ENCODE measurements around the gene CCDC9.
"Not testable (repeated sequence)": the region's sequence is repeated elsewhere in the genome, so short reads cannot be mapped to it uniquely, and the experiment has no call there.

Gene CCDC9

DNA sequence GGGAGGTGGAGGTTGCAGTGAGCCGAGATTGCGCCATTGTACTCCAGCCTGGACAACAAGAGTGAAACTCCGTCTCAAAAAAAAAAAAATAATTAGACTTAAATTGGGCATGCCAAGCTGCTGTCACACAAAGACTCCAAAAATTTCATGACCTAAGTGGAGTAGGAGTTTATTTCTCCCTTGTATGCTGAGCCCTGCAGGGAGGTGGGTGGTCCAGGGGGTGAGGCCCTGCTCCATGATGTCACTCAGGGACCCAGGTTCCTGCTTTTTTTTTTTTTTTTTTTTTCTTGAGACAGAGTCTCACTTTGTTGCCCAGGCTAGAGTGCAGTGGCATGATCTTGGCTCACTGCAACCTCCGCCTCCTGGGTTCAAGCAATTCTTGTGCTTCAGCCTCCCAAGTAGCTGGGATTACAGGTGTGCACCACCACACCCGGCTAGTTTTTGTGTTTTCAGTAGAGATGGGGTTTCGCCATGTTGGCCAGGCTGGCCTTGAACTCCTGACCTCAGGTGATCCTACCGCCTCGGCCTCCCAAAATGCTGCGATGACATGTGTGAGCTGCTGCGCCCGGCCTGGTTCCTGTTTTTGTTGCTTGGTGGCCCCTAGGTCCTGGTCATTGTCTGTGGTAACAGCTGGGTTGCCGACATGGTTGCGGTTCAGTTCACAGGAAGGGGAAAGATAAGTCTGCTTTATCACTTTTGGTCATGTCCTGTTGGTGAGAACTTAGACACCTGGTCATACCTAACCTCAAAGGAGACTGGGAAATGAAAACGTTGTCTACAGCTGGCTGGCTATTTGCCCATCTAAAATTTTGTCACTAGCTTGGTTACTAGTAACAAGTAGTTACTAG lies 5.8 kb downstream of the CCDC9 start:
- DNase-seq (ENCODE audit: low spot score), result not testable (repeated sequence)

DNA sequence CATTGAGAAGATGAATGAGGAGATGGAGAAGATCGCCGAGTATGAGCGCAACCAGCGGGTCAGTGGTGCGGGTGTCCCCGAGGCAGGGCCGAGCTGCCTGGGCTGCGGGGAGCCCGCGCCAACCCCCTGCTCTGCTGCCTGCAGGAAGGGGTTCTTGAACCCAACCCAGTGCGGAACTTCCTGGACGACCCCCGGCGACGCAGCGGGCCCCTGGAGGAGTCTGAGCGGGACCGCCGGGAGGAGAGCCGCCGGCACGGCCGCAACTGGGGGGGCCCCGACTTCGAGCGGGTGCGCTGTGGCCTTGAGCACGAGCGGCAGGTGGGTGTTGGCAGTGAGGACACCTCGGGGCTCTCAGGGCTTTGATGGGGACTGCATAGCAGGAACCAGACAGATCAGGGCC lies 8.3 kb downstream of the CCDC9 start:
- DNase-seq (ENCODE audit: low spot score), result no peak

DNA sequence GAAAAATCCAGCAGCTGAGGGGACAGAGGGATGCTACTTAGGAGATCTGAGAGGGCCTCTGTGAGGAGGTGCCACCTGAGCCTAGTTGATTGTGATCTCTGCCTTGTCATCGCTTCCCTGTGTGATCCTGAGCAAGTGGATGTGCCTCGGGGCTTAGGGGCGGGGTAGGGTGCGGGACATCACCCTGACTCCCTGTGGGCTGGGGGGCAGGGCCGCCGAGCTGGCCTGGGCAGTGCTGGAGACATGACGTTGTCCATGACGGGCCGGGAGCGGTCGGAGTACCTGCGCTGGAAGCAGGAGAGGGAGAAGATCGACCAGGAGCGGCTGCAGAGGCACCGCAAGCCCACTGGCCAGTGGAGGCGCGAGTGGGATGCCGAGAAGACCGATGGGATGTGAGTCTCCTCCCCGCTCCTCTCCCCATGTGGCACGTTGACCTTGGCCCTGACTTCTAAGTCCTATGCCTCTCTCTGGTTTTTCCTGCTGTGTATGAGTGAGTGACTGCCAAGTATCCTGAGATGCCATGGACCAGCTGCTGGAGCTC lies 10.1 kb downstream of the CCDC9 start:
- DNase-seq (ENCODE audit: low spot score), result peak; percentile 12

DNA sequence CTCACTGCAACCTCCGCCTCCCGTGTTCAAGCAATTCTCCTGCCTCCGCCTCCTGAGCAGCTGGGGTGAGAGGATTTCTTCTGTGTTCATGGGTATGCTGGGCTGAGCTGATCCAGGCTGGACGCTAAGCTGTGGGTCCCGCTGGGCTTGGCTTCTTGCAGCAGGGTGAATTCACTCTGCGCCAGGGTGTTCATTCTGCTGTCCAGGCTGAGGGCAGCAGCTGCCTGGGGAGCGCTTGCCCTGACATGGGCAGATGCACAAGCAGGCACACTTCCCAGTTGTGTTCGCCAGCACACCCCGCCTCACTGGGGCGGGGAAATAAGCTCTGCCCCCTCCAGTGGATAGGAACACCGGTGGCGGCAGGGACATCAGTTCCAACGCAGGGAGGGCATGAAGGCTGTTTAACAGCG lies 11.0 kb downstream of the CCDC9 start:
- DNase-seq (ENCODE audit: low spot score), result peak; percentile 85

DNA sequence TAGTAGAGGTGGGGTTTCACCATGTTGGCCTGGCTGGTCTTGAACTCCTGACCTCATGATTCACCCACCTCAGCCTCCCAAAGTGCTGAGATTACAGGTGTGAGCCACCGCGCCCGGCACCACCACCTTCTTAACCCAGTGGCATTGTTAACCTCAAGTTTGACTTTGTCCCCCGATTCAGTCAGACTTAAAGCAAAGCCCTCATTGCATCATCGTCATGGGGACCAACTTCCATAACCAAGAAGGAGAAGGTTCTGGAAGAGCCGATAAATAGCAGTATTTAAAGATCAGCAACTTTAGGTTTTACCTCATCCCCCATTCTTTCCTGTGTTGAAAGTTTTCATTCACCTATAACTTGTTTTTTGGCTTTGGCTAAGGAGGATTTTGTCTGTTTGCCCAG lies 11.7 kb downstream of the CCDC9 start:
- DNase-seq (ENCODE audit: low spot score), result no peak

DNA sequence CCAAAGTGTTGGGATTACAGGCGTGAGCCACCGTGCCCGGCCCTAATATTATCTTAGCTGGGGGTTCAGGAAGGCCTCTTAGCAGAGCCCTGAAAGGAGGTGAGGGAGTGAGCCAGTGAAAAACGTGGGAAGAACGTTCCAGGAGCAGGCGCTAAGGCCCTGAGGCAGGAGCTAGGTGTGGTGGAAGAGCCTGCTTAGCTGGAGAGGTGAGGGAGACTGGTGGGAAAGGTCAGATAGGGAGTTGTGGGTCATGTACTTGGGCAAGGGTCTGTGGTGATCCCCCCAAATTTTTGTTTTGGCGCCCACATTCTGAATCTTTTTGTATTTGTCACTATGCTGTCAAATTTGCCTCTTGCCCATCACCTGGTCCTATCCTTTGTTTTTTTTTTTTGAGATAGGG lies 13.3 kb downstream of the CCDC9 start:
- DNase-seq (ENCODE audit: low spot score), result no peak

DNA sequence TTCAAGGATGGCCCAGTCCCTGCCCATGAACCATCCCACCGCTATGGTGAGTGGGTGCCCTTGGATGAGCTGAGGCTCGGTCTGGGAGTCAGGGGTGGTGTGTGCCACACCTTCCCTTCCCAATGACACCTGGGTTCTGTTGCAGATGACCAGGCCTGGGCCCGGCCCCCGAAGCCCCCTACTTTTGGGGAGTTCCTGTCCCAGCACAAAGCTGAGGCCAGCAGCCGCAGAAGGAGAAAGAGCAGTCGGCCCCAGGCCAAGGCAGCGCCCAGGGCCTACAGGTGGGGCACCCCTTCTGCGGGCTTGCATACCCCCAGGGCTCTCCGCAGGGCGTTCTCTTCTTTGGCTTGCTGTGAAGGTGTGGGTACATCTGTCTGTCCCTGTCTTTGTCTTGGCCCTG lies 14.1 kb downstream of the CCDC9 start:
- no peak for DNase-seq (ENCODE audit: low spot score)

DNA sequence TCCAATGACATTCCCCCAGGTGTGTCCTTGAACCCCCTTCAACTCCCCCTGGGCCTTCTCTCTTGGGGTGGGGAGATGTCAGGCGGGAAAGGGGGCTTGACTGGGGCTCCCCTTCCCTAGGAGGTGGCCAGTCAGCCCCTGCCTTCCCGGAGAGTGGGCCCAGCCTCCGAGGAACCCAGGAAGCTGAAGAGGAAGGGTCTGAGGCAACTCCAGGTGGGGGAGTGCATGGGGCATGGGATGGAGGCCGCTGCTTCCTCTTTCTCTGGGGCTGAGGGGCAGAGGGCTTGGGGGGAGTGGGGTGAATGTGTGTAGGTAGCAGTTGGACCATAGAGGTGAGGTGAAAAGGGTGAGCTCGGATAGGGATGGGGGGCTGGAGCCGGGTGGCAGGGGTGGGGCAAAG lies 15.6 kb downstream of the CCDC9 start:
- DNase-seq (ENCODE audit: low spot score), result no peak

DNA sequence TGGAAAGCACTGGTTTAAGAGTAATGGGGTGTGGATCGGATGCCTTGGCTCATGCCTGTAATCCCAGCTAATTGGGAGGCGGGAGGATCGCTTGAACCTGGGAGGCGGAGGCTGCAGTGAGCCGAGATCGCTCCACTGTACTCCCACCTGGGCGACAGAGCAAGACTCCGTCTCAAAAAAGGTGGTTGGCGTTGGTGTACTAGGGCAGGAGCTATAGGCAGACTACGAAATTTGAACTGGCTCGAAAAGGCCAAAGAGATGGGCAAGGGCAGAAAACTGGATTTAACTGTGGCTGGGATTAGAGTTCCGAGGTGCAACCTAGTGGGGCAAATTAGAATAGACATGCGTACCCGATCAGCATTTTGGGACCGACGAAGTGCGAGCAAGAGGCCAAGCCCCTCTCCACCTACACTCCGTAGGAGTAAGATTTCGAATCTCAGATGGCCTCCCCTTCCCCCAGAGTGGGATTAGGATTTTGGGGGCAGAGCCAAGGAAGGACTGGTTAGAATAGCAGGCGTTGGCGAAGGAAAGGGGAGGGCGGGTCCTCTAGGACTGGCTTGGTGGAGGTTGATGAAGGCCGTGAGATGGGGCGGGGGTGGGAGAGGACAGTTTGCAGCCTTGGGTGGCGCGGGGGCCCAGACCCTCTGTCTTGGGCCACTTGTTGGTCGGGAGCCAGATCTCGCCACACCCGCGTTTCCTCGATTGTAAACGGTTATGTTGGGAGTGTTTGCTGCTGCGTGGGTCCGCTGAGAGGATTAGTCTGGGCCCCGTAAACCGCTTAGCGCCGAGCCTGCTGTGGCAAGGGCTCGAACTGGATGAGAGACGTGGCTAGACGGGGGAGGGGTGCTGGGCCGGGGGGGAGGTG lies 16.4 kb downstream of the CCDC9 start:
- DNase-seq (ENCODE audit: low spot score), result peak; percentile 52

DNA sequence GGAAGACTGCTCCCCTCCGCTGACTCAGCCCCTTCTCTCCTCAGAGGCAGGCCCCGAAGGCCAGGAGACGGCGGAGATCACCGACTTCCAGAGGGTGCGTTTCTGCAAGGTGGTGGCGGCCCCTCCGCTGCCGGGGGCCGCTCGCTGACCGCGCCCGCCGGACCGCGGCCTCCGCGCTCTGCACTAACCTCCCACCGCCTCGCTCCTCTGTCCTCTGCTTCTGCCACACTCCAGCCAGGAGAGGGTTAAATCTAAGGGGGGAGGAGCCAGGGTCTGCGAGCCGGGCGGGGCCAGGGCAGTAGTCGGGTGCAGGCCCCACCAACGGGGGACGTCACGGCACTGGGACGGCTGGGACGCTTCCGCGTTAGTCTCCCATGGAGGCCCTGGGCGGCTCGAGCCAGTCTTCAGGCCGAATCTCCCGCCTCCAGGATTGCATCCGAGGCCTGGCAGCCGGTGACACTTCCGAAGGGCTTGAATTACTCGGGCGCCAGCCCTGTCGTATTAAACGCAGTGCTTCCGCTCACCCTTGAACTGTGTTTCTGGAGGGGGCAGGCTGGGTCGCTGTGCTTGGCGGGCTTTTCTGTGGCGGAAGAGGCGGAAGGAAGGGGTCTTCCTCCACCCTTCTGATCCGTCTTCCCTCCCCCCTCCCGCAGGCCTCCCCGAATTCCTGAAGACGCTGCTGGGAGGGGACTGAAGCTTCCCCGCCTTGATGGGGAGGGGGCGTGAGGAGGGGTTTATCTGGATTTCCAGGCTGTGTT lies 17.2 kb downstream of the CCDC9 start:
- DNase-seq (ENCODE audit: low spot score), result peak; percentile 96

DNA sequence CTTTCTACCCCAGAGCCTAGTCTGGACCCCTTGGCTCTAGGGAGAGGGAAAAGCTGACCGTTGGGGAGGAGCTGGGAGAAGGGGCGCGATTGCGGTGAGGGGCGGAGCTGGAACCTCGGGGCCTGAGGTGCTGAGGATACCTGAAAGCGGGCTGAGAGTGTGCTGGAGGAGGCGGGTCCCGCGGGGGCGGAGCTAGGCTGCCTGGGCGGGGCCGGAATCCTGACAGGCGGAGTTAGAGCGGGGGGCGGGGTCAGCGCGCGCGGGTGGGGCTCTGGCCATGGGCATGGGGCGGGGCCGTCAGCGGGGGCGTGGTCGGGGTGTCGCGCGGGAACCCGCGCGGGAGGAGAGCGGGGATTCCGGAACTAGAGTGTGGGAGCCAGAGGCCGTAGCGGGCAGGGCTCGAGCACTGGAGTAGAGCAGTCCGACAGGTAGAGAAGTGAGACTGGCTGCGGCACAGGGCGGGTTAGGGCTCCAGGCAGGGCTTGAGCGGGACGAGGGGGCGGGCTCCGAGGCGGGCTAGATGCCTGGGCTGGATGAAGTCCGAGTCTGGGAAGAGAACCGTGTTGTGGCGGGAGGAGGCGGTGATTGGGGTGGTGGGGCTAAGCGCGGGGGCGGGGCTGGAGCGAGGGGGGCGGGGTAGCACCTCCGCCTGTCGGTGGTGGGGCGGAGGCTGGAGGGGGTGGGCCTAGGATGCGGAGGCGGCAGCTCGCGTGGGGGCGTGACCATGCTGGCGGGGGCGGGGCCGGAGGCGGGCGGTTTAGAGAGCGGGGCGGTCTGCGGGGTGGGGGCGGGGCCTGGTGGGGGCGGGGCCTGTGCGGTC lies 18.0 kb downstream of the CCDC9 start, which contains the start of gene INAFM1:
Gene INAFM1 (plus strand): TSS at position 815 of the 820 bp plus-strand sequence. CDS start 35 bp downstream, outside the sequence.
- DNase-seq (ENCODE audit: low spot score), result peak; percentile 96

DNA sequence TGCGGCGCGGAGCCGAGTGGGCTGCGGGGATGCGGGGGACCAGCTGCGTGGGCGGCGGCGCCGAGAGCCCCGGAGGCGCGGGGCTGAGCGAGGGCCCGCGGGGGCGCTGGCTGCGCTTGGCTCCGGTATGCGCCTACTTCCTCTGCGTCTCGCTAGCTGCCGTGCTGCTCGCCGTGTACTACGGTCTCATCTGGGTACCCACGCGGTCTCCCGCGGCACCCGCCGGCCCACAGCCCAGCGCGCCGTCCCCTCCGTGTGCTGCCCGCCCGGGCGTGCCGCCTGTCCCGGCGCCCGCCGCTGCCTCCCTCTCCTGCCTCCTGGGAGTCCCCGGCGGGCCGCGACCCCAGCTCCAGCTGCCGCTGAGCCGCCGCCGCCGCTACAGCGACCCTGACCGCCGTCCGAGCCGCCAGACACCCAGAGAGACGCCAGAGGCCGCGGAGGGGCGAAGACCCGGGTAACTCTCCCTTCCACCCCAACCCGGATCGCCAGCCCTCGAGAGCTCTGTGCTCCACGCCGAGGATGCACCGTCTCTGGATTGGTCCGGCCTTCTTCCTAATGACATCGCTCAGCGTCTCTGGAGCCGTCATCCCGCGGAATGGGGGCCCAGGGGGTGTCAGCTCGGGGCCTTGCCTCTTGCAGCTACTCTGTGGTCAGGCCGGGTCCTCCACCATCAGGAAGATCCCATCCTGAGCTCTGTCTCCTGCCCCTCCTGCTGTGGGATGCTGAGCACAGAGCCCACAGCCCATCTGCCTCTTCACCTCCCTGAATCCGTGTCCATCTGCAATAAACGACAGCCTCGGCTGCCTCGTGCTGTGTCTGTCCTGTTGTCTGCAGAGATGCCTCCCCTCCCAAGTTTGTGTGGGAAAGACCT lies 18.8 kb downstream of the CCDC9 start:
- peak; percentile 28 for DNase-seq (ENCODE audit: low spot score)

DNA sequence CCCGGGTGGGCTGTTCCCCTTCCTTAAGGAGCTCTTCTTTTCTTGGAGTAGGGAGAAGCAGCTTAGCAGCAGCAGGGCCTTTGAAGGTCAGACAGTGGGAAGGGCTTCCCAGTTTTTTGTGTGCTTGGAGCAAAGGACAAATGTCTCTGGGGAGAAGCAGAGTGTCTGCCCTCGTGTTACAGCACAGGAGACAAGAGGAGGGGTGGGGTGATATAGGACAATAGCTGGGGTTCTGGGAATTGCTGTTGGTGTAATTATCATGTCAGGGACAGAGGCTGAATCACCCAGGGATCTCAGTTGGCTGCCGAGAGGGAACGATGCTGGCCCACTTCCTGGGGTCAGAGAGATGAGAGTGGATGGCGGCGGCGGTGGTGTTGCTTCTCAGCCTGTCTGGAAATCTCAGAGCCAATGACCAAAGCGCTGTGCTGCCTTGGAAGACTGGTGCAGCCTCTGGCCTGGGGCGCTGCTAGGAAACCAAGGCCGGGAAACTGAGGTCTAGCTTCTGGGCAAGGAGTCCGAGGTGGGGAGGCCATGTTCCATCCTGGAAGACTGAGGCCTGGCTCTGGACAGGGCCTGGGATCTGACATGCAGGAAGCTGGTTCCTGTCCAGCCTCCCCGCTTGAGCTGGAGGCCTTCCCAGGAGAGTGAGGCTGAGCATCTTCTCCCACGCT lies 19.6 kb downstream of the CCDC9 start:
- DNase-seq (ENCODE audit: low spot score), result peak; percentile 21

DNA sequence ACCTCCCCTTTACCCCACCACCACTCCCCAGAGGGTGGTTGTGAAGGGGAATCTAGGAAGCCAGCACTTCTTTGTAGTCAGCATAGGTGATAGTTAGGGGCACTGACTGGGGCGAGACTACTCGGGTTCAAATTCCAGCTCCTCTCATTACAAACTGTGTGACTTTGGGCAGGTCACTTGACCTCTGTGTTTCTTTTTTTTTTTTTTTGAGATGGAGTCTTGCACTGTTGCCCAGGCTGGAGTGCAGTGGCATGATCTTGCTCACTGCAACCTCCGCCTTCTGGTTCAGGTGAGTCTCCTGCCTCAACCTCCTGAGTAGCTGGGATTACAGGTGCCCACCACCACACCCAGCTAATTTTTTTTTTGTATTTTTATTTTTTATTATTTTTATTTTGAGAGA lies 20.2 kb downstream of the CCDC9 start:
- not testable (repeated sequence) for DNase-seq (ENCODE audit: low spot score)

DNA sequence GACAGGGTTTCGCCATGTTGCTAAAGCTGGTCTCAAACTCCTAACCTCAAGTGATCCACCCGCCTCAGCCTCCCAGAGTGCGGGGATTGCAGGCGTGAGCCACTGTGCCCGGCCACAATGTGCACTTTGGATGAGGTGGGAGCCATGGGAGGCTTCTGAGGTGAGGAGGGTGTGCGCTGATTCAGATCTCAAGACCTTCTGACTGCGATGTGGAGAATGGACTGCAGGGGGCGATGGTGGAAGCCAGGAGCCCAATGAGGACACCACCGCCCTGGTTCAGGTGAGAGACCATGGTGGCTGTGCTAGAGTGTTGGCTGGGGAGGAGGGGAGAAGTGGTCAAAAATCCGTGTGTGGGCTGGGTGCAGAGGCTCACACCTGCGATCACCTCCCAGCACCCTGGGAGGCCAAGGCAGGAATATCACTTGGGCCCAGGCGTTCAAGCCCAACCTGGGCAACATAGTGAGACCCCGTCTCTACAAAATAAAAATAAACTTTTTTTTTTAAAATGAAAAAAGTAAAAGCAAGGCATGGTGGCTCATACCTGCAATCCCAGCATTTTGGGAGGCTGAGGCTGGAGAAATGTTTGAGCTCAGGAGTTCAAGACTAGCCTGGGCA lies 24.0 kb downstream of the CCDC9 start:
- DNase-seq (ENCODE audit: low spot score), result peak; percentile 8

DNA sequence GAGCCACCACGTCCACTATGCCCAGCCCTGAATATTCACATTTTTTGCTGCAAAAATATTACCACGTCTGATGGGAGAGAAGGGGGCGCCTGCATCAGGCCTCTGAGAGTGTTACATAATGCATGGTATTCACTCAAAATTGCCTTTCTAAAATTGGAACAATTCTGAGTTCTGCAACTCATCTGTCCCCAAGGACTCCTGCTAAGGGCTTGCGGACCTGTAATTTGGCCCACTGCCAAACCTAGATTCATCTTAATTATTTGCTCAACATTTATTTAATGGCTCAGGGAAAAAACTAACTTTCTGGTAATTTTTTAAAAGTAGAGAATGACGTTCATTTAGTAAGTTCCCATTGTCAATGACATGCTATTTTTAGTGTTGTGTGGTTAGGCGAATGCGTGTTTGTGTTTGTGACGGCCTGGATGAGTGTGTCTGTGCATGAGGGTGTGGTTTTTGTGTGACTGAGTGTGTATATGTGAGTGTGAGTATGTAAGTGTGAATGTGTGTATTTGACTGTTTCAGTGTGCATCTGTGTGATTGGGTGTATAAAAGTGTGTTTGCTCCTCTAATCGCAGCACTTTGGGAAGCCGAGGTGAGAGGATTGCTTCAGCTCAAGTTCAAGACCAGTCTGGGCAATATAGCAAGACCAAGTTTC lies 27.2 kb downstream of the CCDC9 start:
- DNase-seq (ENCODE audit: low spot score), result no peak

DNA sequence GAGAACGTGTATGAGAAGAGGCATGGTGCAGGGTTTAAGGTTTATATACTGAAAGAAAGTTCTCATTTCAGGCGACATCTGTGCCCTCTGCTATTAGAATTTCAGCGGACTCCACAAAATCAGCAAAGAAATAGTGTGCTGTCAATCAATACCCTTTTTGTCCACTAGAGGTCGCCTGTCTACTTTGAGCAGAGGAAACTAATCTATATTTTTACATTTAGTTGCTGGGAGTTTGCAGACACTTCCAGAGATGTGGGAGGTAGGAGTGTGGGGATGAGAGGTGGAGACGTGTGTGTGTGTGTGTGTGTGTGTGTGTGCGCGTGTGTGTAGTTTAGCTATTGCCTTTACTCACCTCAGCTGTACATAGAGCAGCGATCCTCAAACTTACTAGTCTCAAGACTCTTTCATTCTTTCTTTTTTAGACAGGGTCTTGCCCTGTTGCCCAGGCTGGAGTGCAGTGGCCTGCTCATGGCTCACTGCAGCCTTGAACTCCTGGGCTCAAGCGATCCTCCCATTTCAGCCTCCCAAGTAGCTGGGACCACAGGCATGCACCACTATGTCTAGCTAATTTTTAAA lies 28.1 kb downstream of the CCDC9 start:
- DNase-seq (ENCODE audit: low spot score), result peak; percentile 67

DNA sequence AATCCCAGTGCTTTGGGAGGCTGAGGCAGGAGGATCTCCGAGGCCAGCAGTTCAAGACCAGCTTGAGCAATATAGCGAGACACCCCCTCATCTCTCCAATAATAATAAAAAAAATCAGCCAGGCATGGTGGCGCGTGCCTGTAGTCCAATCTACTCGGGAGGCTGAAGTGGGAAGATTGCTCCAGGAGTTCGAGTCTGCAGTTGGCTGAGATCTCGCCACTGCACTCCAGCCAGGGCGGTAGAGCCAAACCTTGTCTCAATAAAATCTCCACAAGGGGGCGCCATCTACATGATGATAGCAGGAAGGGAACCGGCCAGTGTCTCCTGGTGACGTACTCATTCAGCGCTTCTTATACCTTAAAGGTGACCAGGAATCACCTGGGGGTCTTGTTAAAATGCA lies 39.7 kb downstream of the CCDC9 start:
- peak; percentile 78 for DNase-seq (ENCODE audit: low spot score)
